Naive B cell (primary cell): ENCODE results near the gene ACACA. TPM values are rescaled to one million over a fixed set of nuclear protein-coding genes. Genes with fewer than 3 reads are reported as not detected.
"Not testable (repeated sequence)": the region's sequence is repeated elsewhere in the genome, so short reads cannot be mapped to it uniquely, and the experiment has no call there.

Experiments used
- ATAC-seq, 2 donors: fragments of 150-1000 bp; cut with Tn5 transposase; 2 replicates each; pipeline ENCODE4 v1.10.0; 2021; ENCODE audit warnings: low read depth in 2 of 2, mild to moderate bottlenecking in 2 of 2, moderate library complexity in 2 of 2
- DNase-seq: peaks from one replicate; pipeline ENCODE4 v3.0.0; 2022
- H3K27ac Mint-ChIP-seq, 6 donors: one replicate each; pipeline ENCODE4 v1.8.0; 2020 to 2022; ENCODE audit warnings: mild to moderate bottlenecking in 6 of 6, mixed read lengths in 6 of 6, moderate library complexity in 5 of 6, inconsistent platforms in 2 of 6
- H3K27me3 Mint-ChIP-seq, 3 donors: one replicate each; pipeline ENCODE4 v1.8.0; 2021 to 2022; ENCODE audit warnings: mixed read lengths in 3 of 3, mild to moderate bottlenecking in 1 of 3
- H3K36me3 Mint-ChIP-seq, 2 donors: one replicate each; pipeline ENCODE4 v1.8.0; 2020 to 2022; ENCODE audit warnings: mixed read lengths in 2 of 2, inconsistent platforms in 1 of 2, mild to moderate bottlenecking in 1 of 2
- H3K4me1 Mint-ChIP-seq, 3 donors: one replicate each; pipeline ENCODE4 v1.8.0; 2020 to 2022; ENCODE audit warnings: mixed read lengths in 3 of 3, inconsistent platforms in 1 of 3, mild to moderate bottlenecking in 1 of 3, moderate library complexity in 1 of 3
- H3K4me3 Mint-ChIP-seq, 8 donors: one replicate each; pipeline ENCODE4 v1.8.0; 2020 to 2022; ENCODE audit warnings: mild to moderate bottlenecking in 8 of 8, mixed read lengths in 8 of 8, moderate library complexity in 8 of 8, inconsistent platforms in 2 of 8
- H3K9me3 Mint-ChIP-seq, 7 donors: one replicate each; pipeline ENCODE4 v1.8.0; 2020 to 2022; ENCODE audit warnings: mixed read lengths in 7 of 7, mild to moderate bottlenecking in 5 of 7, inconsistent platforms in 2 of 7, moderate library complexity in 1 of 7
- polyA plus RNA-seq, 6 donors: library from polyadenylated mRNA; unstranded; fragments of 300-500 nt; fragmentation: Illumina TruSeq; gene quantifications; one replicate each; pipeline ENCODE4 v1.2.3, GENCODE V29; 2021; ENCODE audit warnings: low read depth in 6 of 6

Gene ACACA
- polyA plus RNA-seq, 6 donors from 2014 or later, result 4.7 to 12.7 (median 7.7) TPM

DNA sequence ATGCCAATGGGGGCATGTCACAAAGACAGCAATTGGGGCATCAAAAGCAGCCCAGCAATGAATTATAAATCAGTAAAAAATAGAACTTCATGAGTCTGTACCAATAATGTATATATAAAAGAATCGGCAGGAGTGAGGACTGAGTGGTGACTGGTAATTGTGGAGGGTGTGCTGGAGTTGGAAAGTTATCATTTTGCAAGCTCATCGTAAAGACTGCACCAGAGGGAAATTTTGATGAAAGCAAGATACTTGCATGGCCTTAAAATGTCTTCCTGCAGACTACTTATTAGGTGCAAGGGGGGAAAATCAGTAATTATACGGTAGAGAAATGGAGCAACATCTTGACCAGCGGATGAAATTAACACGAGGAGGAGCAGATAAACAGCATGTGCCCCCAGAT is 319.0 kb downstream of the ACACA start:
- no peak overlapping the region for H3K27ac Mint-ChIP-seq
- H3K36me3 Mint-ChIP-seq, result peaks cover 15 to 17% of the 10 kb centered on the region in 2 donors
- H3K27me3 Mint-ChIP-seq, result no peaks in the 10 kb centered on the region
- peaks cover 7 to 14% (median 8%) of the 10 kb centered on the region in 3 donors for H3K4me1 Mint-ChIP-seq
- no peak overlapping the region for H3K4me3 Mint-ChIP-seq
- no peak for DNase-seq
- no peaks in the 10 kb centered on the region for H3K9me3 Mint-ChIP-seq
- ATAC-seq, result no peak

GRCh38 chr17:37086948-37087347 is 319.7 kb downstream of the ACACA start:
- Mint-ChIP-seq H3K4me3 (no peak overlapping the region), H3K4me1 (peaks cover 7 to 14% (median 8%) of the 10 kb centered on the region in 3 donors), H3K27ac (no peak overlapping the region), H3K9me3 (no peaks in the 10 kb centered on the region), H3K27me3 (no peaks in the 10 kb centered on the region), H3K36me3 (peaks cover 15 to 17% of the 10 kb centered on the region in 2 donors)
- no peak for ATAC-seq
- no peak for DNase-seq

GRCh38 chr17:37086334-37086733 is 320.3 kb downstream of the ACACA start:
- DNase-seq, result no peak
- Mint-ChIP-seq H3K27me3 (no peaks in the 10 kb centered on the region), H3K36me3 (peaks cover 15 to 17% of the 10 kb centered on the region in 2 donors), H3K9me3 (no peaks in the 10 kb centered on the region), H3K27ac (no peak overlapping the region), H3K4me1 (peaks cover 7 to 14% (median 8%) of the 10 kb centered on the region in 3 donors), H3K4me3 (peak overlapping the region in 1 of 8 donors; percentile 8)
- ATAC-seq, result no peak

DNA sequence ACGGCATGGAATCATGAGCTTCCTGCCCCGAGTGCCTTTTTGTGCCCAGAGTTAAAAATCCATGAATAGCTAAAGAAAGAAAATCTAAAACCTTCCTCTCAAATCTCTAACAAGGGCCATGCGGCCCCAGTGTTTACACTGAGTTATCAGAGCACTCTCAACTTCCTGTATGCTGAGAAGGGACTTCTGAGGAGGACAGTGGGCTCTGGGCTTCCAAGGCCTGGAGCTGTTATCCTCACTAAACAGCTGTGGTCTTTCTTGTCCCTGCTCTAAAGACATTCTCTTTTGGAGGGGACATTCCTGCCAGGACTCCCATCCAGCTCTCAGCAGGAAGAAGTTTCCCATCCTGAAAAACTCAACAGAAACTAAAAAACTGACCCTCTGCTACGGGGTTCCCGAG is 322.3 kb downstream of the ACACA start:
- Mint-ChIP-seq H3K27me3 (no peaks in the 10 kb centered on the region), H3K4me1 (peaks cover 0 to under 1% (median 0%) of the 10 kb centered on the region in 3 donors), H3K9me3 (peaks cover 0 to 11% (median 5%) of the 10 kb centered on the region in 7 donors), H3K4me3 (no peak overlapping the region), H3K36me3 (peaks cover 19 to 22% of the 10 kb centered on the region in 2 donors), H3K27ac (peak overlapping the region in 1 of 6 donors; percentile 10)
- DNase-seq (no peak), ATAC-seq (no peak)

DNA sequence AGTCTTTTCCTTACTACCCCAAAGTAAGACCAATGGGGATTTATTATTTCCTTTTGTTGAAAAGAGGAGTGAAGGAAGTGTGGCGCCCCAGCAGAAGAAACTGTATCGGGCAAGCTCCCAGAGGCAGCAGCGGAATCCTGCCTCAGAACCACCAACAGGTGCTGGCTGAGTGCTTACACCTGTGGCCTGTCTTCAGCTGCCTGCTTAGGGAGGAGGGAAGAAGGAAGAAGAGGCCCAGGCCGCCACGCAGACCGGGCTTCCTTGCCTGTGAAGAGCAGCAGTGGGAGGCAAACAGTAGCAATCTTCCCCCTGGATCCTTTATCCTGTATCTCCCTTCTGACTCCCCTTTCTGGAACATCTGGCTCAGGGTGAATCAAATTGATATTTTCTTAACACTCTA is 323.2 kb downstream of the ACACA start:
- H3K4me1 Mint-ChIP-seq, result no peaks in the 10 kb centered on the region
- H3K9me3 Mint-ChIP-seq, result peaks cover 0 to 18% (median 10%) of the 10 kb centered on the region in 7 donors
- DNase-seq, result no peak
- no peak overlapping the region for H3K4me3 Mint-ChIP-seq
- no peak for ATAC-seq
- H3K27ac Mint-ChIP-seq, result peak overlapping the region in 1 of 6 donors; percentile 37
- H3K27me3 Mint-ChIP-seq, result no peaks in the 10 kb centered on the region
- H3K36me3 Mint-ChIP-seq, result peaks cover 21 to 25% of the 10 kb centered on the region in 2 donors

DNA sequence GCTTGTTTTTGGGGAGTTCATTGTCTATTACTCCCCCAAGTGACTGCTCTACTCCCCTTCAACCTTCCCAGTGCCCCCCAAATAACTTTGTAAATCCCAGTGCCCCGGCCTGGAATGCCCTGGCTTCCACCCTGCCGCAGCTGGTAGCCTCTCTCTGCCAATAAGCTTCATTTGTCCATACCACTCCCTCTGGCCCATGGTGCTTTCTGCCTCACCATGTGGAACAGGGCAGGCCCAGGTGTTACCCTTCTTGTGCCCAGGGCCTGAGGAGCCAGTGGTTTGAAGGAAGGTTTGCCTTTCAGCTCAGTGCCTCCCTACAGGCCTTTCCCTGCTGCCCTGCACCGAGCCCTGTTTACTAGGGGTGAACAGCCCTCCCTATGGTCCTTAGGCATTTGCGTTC is 323.7 kb downstream of the ACACA start:
- H3K9me3 Mint-ChIP-seq, result peaks cover 0 to 18% (median 10%) of the 10 kb centered on the region in 7 donors
- H3K4me1 Mint-ChIP-seq, result no peaks in the 10 kb centered on the region
- DNase-seq (no peak), ATAC-seq (no peak)
- no peaks in the 10 kb centered on the region for H3K27me3 Mint-ChIP-seq
- H3K27ac Mint-ChIP-seq, result peak overlapping the region in 1 of 6 donors; percentile 42
- no peak overlapping the region for H3K4me3 Mint-ChIP-seq
- H3K36me3 Mint-ChIP-seq, result peaks cover 18 to 23% of the 10 kb centered on the region in 2 donors

DNA sequence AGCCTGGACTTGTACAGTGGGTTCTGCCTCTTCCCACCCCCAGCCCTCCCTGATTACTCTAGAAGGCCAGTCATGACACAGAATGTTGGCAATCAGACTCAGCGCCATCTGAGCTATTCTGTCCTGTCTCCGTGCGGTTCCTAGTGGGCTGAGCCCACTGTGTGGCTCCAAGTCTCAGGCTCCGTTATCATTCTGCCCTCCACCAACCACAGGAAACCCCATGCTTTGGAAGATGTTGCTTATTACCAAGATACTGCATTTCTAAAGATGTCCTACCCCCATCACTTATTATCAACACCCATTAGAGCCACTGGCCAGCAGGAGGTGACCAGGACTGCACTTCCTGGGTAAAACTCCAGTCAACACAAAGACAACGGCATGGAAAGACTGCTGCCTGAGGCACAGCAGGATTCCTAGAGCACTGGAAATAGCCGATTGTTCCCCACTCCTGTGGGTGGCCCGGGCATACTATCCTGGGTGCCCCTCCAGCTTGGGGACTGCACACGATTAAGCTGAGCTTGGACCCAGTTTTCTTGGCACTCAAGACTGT is 324.2 kb downstream of the ACACA start:
- H3K36me3 Mint-ChIP-seq, result peaks cover 14 to 17% of the 10 kb centered on the region in 2 donors
- no peaks in the 10 kb centered on the region for H3K27me3 Mint-ChIP-seq
- peak overlapping the region in 1 of 6 donors; percentile 47 for H3K27ac Mint-ChIP-seq
- ATAC-seq (no peak), DNase-seq (no peak)
- H3K4me3 Mint-ChIP-seq, result no peak overlapping the region
- no peaks in the 10 kb centered on the region for H3K4me1 Mint-ChIP-seq
- H3K9me3 Mint-ChIP-seq, result peaks cover 0 to 18% (median 10%) of the 10 kb centered on the region in 7 donors

DNA sequence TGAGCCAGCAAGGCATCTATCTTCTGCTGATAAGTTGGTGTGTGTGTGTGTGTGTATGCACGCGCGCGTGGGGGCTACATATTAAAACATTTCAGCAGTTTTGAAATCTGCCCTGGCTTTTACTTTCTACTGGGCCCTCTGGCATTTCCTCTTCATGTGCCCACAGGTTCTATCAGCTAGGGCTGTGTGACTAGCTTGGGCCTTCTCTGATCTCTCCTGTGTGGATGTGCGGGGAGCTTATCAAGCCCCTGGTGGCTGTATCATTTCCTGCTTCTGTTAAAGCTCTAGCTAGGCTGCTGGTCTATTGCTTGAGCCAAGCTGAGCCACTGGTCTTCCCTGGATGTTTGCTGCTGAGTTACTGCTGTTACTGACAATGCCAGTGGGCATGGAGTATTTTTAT is 325.3 kb downstream of the ACACA start:
- no peak overlapping the region for H3K27ac Mint-ChIP-seq

GRCh38 chr17:37079735-37080134 is 326.9 kb downstream of the ACACA start:
- H3K4me1 Mint-ChIP-seq, result no peaks in the 10 kb centered on the region
- no peak overlapping the region for H3K27ac Mint-ChIP-seq
- no peak overlapping the region for H3K4me3 Mint-ChIP-seq
- peaks cover 0 to 4% (median 0%) of the 10 kb centered on the region in 3 donors for H3K27me3 Mint-ChIP-seq
- DNase-seq, result no peak
- peaks cover 0 to 18% (median 10%) of the 10 kb centered on the region in 7 donors for H3K9me3 Mint-ChIP-seq
- no peak for ATAC-seq
- H3K36me3 Mint-ChIP-seq, result peaks cover 8 to 9% of the 10 kb centered on the region in 2 donors

More for the DNA sequence above, 325.3 kb downstream of the ACACA start:
- no peak overlapping the region for H3K4me3 Mint-ChIP-seq
- H3K27me3 Mint-ChIP-seq, result no peaks in the 10 kb centered on the region
- H3K36me3 Mint-ChIP-seq, result peaks cover 8 to 14% of the 10 kb centered on the region in 2 donors
- no peak for DNase-seq
- H3K4me1 Mint-ChIP-seq, result no peaks in the 10 kb centered on the region
- H3K9me3 Mint-ChIP-seq, result peaks cover 0 to 18% (median 10%) of the 10 kb centered on the region in 7 donors
- ATAC-seq, result no peak

- Mint-ChIP-seq H3K9me3 (peaks cover 0 to 18% (median 10%) of the 10 kb centered on the region in 7 donors), H3K36me3 (peaks cover 6 to 8% of the 10 kb centered on the region in 2 donors), H3K4me1 (no peaks in the 10 kb centered on the region), H3K27ac (no peak overlapping the region), H3K27me3 (peaks cover 0 to 4% (median 0%) of the 10 kb centered on the region in 3 donors), H3K4me3 (no peak overlapping the region)
- no peak for ATAC-seq
- no peak for DNase-seq
Measured at GRCh38 chr17:37079065-37079708, 327.4 kb downstream of the ACACA start.

DNA sequence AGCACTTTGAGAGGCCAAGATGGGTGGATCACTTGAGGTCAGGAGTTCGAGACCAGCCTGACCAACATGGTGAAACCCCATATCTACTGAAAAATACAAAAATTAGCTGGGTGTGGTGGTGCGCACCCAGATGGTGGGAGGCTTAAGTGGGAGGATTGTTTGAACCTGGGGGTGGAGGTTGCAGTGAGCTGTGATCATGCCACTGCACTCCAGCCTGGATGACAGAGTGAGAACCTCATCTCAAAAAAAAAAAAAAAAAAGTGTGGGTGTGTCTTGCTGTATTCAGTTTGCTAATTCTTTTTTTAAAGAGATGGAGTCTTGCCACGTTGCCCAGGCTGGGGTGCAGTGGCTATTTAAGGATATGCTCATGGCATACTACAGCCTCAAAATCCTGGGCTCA is 333.2 kb downstream of the ACACA start:
- not testable (repeated sequence) for H3K4me3 Mint-ChIP-seq, H3K27me3 Mint-ChIP-seq, DNase-seq, H3K27ac Mint-ChIP-seq, H3K4me1 Mint-ChIP-seq, ATAC-seq, H3K9me3 Mint-ChIP-seq, H3K36me3 Mint-ChIP-seq

- ATAC-seq, result no peak
- DNase-seq, result no peak
- no peaks in the 10 kb centered on the region for H3K9me3 Mint-ChIP-seq
Measured at GRCh38 chr17:37069087-37069486, 337.5 kb downstream of the ACACA start.

GRCh38 chr17:37068266-37068665 is 338.4 kb downstream of the ACACA start:
- Mint-ChIP-seq H3K27me3 (peaks cover 9 to 17% (median 10%) of the 10 kb centered on the region in 3 donors), H3K4me3 (no peak overlapping the region), H3K36me3 (no peaks in the 10 kb centered on the region), H3K27ac (peak overlapping the region in 2 of 6 donors; percentile 19 to 90), H3K9me3 (no peaks in the 10 kb centered on the region), H3K4me1 (no peaks in the 10 kb centered on the region)
- DNase-seq (no peak), ATAC-seq (no peak)

More at GRCh38 chr17:37069087-37069486, 337.5 kb downstream of the ACACA start:
- no peaks in the 10 kb centered on the region for H3K4me1 Mint-ChIP-seq
- no peaks in the 10 kb centered on the region for H3K36me3 Mint-ChIP-seq
- peaks cover 9 to 17% (median 10%) of the 10 kb centered on the region in 3 donors for H3K27me3 Mint-ChIP-seq
- no peak overlapping the region for H3K4me3 Mint-ChIP-seq
- H3K27ac Mint-ChIP-seq, result no peak overlapping the region

- ATAC-seq, result no peak
- no peak for DNase-seq
- H3K4me1 Mint-ChIP-seq, result no peaks in the 10 kb centered on the region
- no peaks in the 10 kb centered on the region for H3K36me3 Mint-ChIP-seq
- H3K27me3 Mint-ChIP-seq, result peaks cover 9 to 17% (median 10%) of the 10 kb centered on the region in 3 donors
- H3K9me3 Mint-ChIP-seq, result no peaks in the 10 kb centered on the region
- peak overlapping the region in 1 of 8 donors; percentile 22 for H3K4me3 Mint-ChIP-seq
- no peak overlapping the region for H3K27ac Mint-ChIP-seq
Measured at GRCh38 chr17:37067555-37068111, 339.0 kb downstream of the ACACA start.
